ENCODE measurements around the gene NOP58.
"Not testable (repeated sequence)": the region's sequence is repeated elsewhere in the genome, so short reads cannot be mapped to it uniquely, and the experiment has no call there.

NOP58 gene

GRCh38 chr2:202307690-202308089 lies 42.1 kb downstream of the NOP58 start:
- no peak for DNase-seq (ENCODE audit: low read depth)

- no peak for DNase-seq (ENCODE audit: low read depth)
Measured at GRCh38 chr2:202311823-202312388, 46.3 kb downstream of the NOP58 start.

- DNase-seq (ENCODE audit: low read depth): no peak
Measured at GRCh38 chr2:202314116-202314515, 48.6 kb downstream of the NOP58 start.

- DNase-seq (ENCODE audit: low read depth): no peak
Measured at GRCh38 chr2:202317080-202317857, 51.7 kb downstream of the NOP58 start.

- DNase-seq (ENCODE audit: low read depth): not testable (repeated sequence)
Measured at GRCh38 chr2:202320362-202320761, 54.8 kb downstream of the NOP58 start.

- no peak for DNase-seq (ENCODE audit: low read depth)
Measured at GRCh38 chr2:202322435-202322834, 56.9 kb downstream of the NOP58 start.

- DNase-seq (ENCODE audit: low read depth): no peak
Measured at GRCh38 chr2:202327858-202328257, 62.3 kb downstream of the NOP58 start.

GRCh38 chr2:202335791-202336467 lies 70.4 kb downstream of the NOP58 start:
- no peak for DNase-seq (ENCODE audit: low read depth)

- DNase-seq (ENCODE audit: low read depth): no peak
Measured at GRCh38 chr2:202337151-202337550, 71.6 kb downstream of the NOP58 start.

GRCh38 chr2:202337706-202338346 lies 72.3 kb downstream of the NOP58 start:
- no peak for DNase-seq (ENCODE audit: low read depth)

GRCh38 chr2:202339071-202339870 lies 73.7 kb downstream of the NOP58 start:
- no peak for DNase-seq (ENCODE audit: low read depth)

- no peak for DNase-seq (ENCODE audit: low read depth)
Measured at GRCh38 chr2:202344178-202344577, 78.6 kb downstream of the NOP58 start.

- no peak for DNase-seq (ENCODE audit: low read depth)
Measured at GRCh38 chr2:202346180-202346579, 80.6 kb downstream of the NOP58 start.
